HUDEP-2 (cell line): ENCODE measurements around the gene MARS2.
"Not testable (repeated sequence)": the region's sequence is repeated elsewhere in the genome, so short reads cannot be mapped to it uniquely, and the experiment has no call there.

Experiments
- DNase-seq, 76 experiments: peaks; one replicate each; lab custom pipeline; 2025; ENCODE audit not compliant: unreplicated experiment in 76 of 76; lab: John Stamatoyannopoulos, UW

MARS2 gene

GRCh38 chr2:197705912-197706838 lies 1.0 kb downstream of the MARS2 start:
- DNase-seq: peak in 9 of 76 experiments; percentile 3 to 33 (median 7)

GRCh38 chr2:197706839-197707207 lies 1.7 kb downstream of the MARS2 start:
- no peak for DNase-seq

- DNase-seq: peak in 11 of 76 experiments; percentile 3 to 37 (median 17)
These were observed 2.4 kb downstream of the MARS2 start for GRCh38 chr2:197707316-197708213.

GRCh38 chr2:197708331-197708730 lies 3.2 kb downstream of the MARS2 start:
- no peak for DNase-seq

GRCh38 chr2:197709140-197709539 lies 4.0 kb downstream of the MARS2 start:
- not testable (repeated sequence) for DNase-seq

GRCh38 chr2:197710424-197711042 lies 5.4 kb downstream of the MARS2 start:
- DNase-seq: no peak

- no peak for DNase-seq
These were observed 6.4 kb downstream of the MARS2 start for GRCh38 chr2:197711578-197711977.

GRCh38 chr2:197713271-197713670 lies 8.1 kb downstream of the MARS2 start:
- no peak for DNase-seq

- no peak for DNase-seq
These were observed 12.7 kb downstream of the MARS2 start for GRCh38 chr2:197717863-197718262.

- DNase-seq: no peak
These were observed 21.8 kb downstream of the MARS2 start for GRCh38 chr2:197727011-197727410.

GRCh38 chr2:197728555-197729544 lies 23.7 kb downstream of the MARS2 start:
- not testable (repeated sequence) for DNase-seq

- no peak for DNase-seq
These were observed 35.0 kb downstream of the MARS2 start for GRCh38 chr2:197740200-197740599.
